ENCODE results near the gene CELSR1.
A peak's percentile ranks its signal among the peaks of the same experiment; 100 is the strongest.
"Not testable (repeated sequence)": the region's sequence is repeated elsewhere in the genome, so short reads cannot be mapped to it uniquely, and the experiment has no call there.

CELSR1 gene

DNA sequence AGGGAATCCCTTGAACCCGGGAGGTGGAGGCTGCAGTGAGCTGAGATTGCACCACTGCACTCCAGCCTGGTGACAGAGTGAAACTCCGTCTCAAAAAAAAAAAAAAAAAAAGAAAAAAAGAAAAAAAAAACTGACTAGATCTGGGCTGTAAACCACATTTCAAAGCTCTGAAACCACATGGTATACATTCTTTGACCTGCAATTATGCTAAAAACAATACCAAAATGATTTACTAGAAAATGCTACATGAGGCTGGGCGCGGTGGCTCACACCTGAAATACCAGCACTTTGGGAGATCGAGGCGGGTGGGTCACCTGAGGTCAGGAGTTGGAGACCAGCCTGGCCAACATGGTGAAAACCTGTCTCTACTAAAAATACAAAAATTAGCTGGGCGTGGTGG lies 133.5 kb downstream of the CELSR1 start:
- not testable (repeated sequence) for DNase-seq (ENCODE audit: low read depth, low spot score)

DNA sequence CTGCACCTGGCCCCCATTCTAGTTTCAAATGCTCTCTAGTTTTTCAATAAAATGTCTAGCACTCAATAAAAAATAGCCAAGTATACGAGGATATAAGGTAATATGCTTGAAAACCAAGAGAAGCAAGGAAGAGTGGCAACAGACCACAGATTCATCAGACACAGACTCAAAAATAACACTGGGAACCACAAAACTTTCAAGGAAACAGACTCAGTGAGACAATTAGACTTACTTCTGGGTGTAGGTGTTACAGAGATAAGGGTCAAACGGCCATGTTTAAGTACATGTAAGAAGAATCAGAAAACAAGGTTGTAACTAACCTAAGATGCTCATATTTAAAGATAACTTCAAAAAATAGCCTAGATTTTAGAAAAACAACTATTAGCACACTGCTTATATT lies 134.9 kb downstream of the CELSR1 start:
- DNase-seq (ENCODE audit: low read depth, low spot score), result no peak

DNA sequence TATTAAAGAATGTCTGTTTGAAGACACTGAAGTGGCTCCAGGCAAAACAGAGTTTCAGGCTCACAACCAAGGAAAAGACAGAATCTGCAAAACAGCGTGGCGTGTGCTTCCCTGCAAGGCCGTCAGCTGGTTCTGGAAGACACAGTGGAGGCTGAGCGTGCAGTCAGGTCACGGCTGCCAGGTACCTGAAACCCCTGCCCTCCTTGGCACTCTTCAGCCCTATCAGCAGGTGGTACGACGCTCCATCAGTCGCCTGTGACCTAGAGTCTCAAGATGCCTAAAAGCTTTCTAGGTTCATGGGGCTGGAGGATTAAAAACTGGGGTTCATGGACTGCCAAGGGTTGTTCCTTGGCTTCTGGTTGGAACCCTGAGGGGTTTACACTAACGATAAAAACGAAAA lies 136.1 kb downstream of the CELSR1 start:
- DNase-seq (ENCODE audit: low read depth, low spot score), result no peak

DNA sequence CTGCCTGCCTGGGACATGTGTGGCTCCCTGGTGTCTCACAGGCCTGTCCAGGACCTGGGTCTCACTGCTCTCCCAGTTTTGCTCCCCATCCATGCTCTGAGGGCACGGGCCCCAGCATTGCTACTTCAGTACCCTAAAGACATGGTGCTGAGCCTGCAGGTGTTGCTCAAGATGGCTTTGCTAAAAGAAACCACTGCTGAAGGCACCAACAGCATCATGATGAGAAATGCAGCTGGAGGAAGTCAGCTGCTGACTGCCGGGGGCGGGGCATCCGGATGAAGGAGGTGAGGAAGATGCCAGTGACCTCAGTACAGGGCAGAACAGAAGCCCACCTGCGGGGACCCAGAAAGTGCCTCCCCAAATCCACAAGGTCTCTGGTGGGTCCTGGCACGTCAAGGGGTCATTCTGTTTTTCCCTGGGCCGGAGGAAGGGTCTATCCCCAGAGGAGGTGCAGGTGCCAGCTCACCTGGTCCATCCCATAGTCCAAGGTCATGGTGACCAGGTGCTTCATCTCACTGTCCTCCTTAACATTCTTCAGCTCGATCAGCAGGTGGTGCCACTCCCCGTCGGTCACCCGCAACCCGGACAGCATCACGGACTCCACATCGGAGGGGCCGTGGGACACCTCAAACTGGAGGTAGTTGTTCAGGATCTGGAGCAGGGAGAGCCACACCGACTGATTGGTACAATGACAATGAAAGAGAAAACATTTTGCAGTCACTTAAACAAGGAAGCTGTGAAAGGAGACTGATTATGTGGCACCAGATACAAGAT lies 138.0 kb downstream of the CELSR1 start:
- no peak for DNase-seq (ENCODE audit: low read depth, low spot score)

DNA sequence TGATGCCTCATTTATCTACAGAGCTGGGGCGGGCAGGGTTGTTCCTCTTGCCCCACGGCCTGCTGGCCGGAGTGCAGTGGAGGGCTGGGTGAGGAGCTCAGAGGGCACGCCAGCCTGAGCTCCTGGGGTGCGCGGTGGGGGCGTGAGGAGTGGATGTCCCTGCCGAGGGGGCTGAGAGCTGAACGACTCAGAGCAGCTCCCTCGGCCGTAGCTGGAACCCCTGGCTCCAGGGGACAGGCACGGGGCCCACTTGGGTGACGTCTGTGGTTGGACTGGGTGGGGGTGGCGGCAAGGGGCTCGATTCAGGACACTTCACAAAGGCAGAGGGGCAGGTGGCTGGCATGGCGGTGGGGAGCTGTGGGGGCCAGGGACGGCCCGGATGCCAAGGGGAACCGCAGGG lies 139.5 kb downstream of the CELSR1 start:
- no peak for DNase-seq (ENCODE audit: low read depth, low spot score)

DNA sequence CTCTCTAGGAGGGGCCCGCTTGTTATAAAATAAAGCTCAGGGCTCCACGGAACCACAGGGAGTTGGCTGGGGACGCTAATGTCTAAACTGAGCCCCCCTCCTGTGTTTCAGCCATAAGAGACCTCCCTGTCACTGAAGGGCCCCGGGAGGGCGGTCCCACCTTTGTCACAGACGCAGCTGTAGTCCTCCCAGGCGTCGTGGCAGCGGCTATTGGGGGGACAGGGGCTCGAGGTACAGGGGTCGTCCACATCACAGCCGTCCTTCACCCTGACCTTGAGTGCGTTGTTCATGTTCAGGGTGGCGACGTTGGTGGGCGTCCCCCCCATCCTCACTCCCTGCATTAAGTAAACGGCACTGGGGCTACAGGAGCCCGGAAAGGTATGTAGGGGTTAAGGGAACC lies 139.9 kb downstream of the CELSR1 start:
- no peak for DNase-seq (ENCODE audit: low read depth, low spot score)

DNA sequence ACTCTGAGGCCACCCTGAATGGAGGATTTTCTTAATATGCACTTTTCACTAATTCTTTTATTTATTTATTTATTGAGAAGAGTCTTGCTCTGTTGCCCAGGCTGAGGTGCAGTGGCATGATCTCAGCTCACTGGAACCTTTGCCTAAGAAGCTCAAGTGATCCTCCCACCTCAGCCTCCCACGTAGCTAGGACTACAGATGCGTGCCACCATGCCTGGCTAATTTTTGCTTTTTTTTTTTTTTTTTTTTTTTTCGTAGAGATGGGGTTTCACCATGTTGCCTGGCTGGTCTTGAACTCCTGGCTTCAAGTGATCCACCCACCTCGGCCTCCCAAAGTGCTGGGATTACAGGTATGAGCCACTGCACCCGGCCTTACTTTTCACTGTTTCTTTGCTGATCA lies 140.4 kb downstream of the CELSR1 start:
- DNase-seq (ENCODE audit: low read depth, low spot score), result not testable (repeated sequence)

DNA sequence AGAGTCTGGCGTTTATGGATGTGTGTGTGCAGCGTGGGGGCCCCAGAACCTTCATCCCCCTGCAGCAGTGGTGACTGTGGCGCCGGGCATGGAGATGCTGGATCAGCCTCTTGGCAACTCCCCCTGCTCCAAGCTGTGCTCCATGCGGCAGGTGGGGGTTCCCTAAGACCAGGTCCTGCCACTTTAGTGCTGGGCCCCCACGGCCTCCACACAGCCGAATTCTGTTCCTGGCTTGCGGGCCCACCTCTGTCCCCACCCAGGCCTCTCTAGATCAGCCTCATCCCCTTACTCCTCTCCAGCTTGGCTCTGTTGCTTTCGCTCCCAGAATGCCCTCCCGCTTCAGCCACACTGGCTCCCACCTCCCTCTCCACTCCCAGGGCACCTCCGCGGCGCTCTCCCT lies 142.3 kb downstream of the CELSR1 start:
- DNase-seq (ENCODE audit: low read depth, low spot score), result no peak

DNA sequence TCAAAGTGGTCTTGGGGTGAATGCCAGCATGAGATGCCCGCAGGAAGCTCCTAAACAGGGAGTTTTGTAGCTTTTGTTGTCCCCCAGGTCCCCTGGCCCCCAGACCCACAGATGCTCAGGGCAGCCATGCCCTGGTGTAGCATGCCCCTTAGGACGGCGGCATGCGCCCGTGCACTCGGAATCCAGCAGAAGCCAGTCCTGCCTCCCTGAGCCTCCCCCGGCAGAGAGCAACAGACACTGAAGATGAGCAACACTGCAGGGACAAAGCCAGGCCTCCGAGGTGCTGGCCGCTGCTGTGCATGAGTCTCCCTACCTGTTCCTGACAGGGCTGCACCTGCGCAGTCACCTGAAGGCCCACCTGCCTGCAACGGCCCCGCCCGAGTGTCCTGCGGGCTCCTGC lies 142.8 kb downstream of the CELSR1 start:
- no peak for DNase-seq (ENCODE audit: low read depth, low spot score)

DNA sequence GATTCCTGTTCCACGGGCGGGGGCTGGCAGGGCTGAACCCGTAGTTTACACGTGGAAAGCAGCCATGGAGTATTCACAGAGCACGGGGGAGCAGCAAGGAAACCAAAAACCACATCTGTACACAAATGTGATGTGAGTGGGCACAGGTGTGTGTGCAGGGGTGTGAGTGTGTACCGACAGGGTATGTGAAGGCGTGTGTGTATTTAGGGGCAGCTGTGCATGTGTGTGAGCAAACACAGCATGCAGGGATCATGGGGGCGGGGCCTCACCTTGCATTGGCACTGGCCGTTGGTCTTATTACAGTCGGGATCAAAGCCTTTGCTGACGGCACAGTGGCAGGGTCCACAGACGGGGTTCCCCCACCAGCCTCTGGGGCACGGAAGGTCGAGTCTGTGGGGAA lies 143.5 kb downstream of the CELSR1 start:
- no peak for DNase-seq (ENCODE audit: low read depth, low spot score)

DNA sequence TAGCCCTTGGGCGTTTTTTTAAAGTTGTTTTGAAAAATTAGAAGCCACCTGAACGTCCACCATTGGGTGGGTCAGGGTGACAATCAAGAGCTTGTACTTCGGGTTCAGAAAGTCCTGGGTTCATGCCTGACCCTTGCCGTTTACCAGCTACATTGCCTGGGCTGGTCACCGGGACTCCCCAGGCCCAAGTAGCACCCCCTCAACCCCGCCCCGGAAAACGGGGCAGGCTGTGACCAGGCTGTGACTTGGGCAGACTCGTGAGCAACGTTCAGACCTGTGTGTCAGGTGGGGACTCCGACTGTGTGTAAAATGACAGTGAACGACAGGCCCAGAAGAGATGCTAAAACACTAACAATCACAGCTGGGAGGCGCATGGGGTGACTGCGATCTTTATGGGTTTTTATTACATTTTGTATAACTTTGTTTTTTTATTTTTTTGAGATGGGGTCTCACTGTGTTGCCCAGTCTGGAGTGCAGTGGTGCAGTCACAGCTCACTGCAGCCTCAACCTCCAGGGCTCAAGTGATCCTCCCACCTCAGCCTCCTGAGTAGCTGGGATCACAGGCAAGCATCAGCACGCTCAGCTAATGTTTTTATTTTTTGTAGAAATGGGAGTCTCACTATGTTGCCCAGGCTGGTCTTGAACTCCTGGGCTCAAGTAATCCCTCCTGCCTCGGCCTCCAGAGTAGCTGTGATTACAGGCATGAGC lies 145.1 kb downstream of the CELSR1 start:
- no peak for DNase-seq (ENCODE audit: low read depth, low spot score)

DNA sequence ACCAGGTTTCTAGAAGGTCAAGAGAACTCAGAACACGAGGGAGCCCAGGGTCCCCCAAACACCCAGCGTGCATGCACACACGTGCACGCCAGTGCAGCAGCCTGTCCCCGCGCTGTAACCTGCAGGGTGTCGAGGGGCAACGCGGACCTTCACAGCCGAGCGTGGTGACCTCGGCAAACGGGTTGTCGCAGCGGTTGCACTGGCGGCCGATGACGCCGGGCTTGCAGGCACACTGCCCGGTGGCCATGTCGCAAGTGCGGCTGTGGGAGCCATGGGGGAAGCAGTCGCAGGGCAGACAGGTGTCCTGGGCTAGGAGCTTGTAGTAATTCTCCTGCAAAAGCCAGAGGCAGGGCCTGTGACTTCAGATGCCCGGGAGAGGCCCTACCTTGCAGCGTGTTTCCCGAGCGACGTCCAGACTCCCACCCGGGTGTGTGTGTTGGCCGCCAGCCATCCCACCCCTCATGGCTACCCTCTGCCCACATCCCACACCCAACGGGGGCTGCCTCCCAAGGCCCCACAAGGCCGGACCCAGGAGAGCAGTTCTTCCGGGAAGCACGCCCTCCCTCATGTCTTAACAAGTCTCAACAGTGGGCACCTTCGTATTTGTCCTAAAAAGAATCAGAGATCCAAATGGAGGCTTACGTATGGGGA lies 145.8 kb downstream of the CELSR1 start:
- DNase-seq (ENCODE audit: low read depth, low spot score), result no peak

DNA sequence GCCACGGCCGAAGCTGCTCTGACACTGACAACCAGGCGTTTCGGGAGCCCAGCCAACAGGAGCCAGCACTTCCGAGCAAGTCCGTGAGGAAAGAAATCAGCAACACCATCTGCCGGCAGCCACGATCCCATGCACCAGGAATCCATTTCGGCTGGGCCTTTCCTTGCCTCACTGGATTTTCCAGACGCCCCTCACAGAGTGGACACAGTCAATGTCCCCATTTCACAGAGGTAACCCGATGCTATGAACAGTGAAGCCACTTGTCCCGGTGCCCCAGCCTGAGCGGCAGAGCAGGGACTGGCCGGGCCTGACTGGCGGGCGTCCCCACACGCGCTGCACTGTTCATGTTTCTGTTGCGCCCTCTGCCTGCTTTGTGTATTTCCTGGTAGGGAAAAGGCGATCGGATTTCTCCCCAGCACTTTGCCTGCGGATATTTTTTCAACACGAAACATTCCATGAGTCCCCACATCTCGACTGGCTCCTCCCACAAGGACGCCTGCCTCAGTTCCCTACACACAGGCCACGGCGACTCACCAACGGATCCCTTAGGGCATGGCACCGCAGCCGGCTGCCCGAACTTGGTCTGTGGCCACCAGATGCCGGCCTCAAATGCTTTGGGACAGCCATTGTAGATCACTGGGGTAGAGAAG lies 146.6 kb downstream of the CELSR1 start:
- DNase-seq (ENCODE audit: low read depth, low spot score), result peak; percentile 18

DNA sequence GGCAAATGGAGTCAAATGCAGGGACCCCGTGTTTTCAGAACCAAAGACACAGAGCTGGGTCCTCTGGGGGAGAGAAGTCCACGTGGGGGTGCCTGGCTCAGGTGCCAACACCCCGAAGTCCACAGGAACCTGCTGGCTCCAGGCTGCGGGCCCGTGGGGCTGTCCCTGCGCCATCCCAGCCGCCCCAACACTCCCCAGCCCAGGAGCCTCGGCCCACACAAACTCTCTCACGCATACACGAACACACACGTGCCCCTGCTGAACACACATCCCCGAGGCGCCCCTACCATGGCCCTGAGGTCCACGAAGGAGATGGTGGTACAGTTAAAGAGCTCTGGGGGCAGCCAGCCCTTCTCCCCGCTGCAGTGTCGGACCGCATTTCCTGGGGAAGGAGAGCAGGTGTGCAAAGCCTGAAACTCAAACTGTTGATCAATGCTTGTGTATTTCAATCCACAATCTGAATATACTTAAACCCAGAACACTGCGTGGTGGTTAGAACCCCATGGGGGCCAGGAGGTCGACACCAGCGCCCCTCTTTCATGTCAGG lies 147.2 kb downstream of the CELSR1 start:
- no peak for DNase-seq (ENCODE audit: low read depth, low spot score)

DNA sequence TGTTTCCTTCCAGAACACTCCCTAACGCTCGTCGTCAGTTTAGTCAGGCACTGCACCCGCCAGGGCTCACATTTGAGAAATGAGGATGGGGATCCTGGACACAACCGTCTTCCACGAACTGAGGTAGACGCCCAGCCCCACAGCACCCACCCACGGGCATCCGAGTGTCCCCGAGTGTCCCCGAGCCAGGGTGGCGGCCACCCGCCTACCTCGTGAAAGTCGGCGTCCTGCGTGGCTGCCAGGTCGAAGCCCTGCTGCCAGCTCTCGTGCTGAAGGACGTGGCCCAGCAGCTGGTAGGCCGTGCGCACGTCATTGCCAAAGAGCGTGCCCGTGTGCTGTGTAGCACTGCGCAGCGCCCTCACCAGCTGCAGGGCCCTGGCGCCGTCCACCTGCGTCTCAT lies 148.3 kb downstream of the CELSR1 start:
- DNase-seq (ENCODE audit: low read depth, low spot score), result no peak

DNA sequence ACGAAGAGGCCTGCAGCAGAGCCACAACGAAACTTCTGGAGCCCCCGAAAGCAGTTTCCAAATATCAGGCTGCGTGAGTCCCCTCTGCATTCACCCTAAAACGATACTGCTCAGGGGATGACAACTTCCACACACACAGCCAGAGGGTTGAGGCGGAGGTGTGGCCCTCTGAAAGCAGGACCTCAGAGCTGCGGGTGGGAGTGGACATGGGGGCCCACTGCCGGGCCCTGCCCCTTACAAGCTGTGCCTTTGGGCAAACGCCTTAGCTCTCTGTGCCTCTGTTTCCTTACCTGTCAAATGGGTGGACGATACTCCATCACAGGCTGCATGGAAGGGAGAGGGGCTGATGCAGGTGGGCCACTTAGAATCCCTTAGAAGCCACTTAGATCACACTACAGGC lies 148.8 kb downstream of the CELSR1 start:
- DNase-seq (ENCODE audit: low read depth, low spot score), result no peak

DNA sequence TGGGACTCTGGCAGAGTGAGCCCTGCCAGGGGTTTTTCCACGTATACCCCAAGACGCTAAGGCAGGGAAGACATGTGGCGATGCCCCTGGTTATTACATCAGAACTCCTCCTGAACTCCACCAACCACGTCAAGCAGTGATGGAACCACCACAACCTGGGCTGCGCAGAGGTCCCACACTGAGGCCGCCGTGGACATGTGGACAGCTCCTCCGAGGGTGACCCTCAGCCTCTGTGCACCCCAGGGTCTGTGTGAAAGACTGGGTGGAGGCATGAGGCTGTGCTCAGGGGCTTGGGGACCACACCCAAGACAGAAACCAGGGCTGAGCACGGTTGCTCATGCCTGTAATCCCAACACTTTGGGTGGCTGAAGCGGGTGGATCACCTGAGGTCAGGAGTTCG lies 149.7 kb downstream of the CELSR1 start:
- DNase-seq (ENCODE audit: low read depth, low spot score), result no peak

DNA sequence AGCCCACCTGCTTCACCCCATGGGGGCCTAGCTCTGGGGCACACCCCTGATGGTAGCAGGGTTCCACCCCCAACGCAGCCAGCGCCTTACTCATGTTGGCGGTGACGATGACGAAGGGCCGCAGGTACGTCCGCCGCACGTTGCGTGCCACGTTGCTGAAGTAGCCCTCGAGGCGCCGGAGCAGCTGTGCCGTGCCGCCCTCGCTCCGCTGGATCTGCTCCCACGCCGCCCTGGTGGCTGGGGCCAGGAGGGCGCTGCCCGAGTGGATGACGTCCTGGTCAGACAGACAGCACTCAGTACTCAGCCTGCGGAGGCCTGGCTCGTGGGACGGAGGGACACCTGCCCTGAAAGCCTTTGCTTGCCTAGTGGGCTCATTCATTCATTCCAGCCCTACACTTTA lies 151.1 kb downstream of the CELSR1 start:
- no peak for DNase-seq (ENCODE audit: low read depth, low spot score)

DNA sequence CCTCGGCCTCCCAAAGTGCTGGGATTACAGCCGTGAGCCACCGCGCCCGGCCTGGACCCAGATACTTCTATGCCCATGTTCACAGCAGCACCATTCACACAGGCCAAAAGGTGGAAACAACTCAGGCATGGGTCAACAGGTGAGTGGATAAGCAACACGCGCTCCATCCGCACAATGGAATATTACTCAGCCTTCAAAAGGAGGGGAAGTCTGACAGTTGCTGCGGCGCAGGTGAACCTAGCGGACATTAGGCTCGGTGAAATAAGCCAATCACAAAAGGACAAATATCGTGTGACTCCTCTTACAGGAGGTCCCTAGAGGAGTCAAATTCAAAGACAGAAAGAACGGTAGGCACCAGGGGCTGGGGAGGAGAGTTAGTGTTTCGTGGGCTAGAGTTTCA lies 154.9 kb downstream of the CELSR1 start:
- DNase-seq (ENCODE audit: low read depth, low spot score), result no peak

DNA sequence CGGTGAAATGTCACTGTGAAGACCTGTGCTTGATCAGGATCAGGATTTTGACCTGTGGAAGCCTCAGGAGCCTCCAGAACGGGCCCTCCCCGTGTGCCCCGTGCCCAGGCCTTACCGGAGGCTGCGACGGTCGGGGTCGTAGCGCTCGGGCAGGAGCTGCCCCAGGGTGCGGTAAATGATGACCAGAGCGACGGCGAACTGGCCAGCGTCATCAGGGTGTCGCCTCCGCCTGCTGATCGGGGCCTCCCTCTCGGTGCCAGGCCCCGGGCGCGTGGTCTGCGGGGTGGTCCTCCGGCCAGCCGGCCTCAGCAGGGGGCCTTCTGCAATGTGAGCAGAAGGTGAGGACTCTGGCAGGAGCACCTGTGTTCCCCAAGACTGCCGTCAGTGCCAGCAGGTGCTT lies 155.7 kb downstream of the CELSR1 start:
- no peak for DNase-seq (ENCODE audit: low read depth, low spot score)

DNA sequence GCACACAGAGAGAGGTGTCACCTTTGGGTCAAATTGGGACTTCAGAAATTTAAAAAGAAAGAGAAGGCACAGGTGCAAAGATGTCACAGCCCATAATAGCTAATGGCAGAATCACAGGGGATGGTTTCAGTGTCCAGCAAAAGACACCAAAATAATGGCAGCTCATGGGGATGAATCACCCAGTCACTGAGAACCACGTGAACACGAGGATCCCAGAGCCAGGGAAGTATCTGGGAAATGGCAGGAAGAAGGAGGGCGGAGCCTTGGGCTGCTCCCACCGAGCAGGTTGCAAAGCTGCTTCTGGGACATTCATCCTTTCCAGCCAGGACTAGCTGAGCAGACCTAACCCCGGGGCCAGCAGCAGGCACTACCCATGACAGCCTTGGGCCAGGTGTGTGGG lies 156.3 kb downstream of the CELSR1 start:
- DNase-seq (ENCODE audit: low read depth, low spot score), result no peak

DNA sequence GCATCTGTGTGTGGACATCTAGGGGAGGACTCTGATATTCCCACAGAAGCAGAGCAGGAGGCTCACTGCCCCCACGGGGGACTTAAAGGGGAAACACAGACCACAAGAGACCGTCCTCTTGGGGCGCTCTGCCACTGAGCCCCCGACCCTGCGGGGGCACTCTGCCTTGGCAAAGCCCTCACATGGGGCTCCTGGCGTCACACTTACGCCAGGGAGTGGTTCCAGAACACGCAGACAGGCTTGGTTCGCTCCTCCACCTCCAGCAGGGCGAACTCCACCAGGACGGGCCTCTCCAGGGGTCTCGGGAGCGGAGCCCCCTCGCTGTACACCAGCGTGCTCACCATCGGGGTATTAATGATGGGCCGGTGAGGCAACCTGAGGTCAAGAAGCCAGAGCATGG lies 156.8 kb downstream of the CELSR1 start:
- DNase-seq (ENCODE audit: low read depth, low spot score), result no peak
